Upper lobe of right lung (tissue), 1 donor: Measurements from ENCODE around the gene TEX38. TPM values are rescaled to one million over a fixed set of nuclear protein-coding genes. Genes with fewer than 3 reads are reported as not detected.

ENCODE experiments used
- ATAC-seq: fragments of 200-7000 bp; cut with Tn5 transposase; one replicate; pipeline ENCODE4 v1.9.1; 2020; ENCODE audit warnings: mild to moderate bottlenecking, moderate library complexity
- DNase-seq: peaks from one replicate; pipeline ENCODE4 v3.0.0-alpha.2; 2020
- H3K27ac ChIP-seq: fragments of 200-600 bp; one replicate; pipeline ENCODE4 v1.8.0; 2022
- H3K27me3 ChIP-seq: fragments of 200-600 bp; one replicate; pipeline ENCODE4 v1.8.0; 2022; ENCODE audit warnings: mild to moderate bottlenecking
- H3K36me3 ChIP-seq: fragments of 200-600 bp; one replicate; pipeline ENCODE4 v1.8.0; 2022
- H3K4me1 ChIP-seq: fragments of 200-600 bp; one replicate; pipeline ENCODE4 v1.8.0; 2022
- H3K4me3 ChIP-seq: fragments of 200-600 bp; one replicate; pipeline ENCODE4 v1.8.0; 2022; ENCODE audit warnings: mild to moderate bottlenecking
- H3K9me3 ChIP-seq: fragments of 200-600 bp; one replicate; pipeline ENCODE4 v1.8.0; 2022
- intact Hi-C: fragments of 100-400 bp; cut with DNase I; formaldehyde crosslinking; loops from one replicate; pipeline ENCODE4 v1.11.0; 2022
- total RNA-seq: library from RNA; stranded (reverse); fragmentation: NEBNext Ultra II Directional; extraction: Animal tissue kit (Norgen Biotek cat#: 25700); gene quantifications from one replicate; pipeline ENCODE4 v1.2.1, GENCODE V29; 2021
- TF ChIP-seq, protein P1 (sequence below): fragments of 200-600 bp; IDR thresholded peaks from one replicate; pipeline ENCODE4 v1.8.0; 2022; ENCODE audit warnings: antibody characterized with exemption
- donor health status: DM: no; HTN: yes; CAD: no; lungs with severe emphysema.

Gene TEX38
- total RNA-seq, 1 donor from 2014 or later = not detected

DNA sequence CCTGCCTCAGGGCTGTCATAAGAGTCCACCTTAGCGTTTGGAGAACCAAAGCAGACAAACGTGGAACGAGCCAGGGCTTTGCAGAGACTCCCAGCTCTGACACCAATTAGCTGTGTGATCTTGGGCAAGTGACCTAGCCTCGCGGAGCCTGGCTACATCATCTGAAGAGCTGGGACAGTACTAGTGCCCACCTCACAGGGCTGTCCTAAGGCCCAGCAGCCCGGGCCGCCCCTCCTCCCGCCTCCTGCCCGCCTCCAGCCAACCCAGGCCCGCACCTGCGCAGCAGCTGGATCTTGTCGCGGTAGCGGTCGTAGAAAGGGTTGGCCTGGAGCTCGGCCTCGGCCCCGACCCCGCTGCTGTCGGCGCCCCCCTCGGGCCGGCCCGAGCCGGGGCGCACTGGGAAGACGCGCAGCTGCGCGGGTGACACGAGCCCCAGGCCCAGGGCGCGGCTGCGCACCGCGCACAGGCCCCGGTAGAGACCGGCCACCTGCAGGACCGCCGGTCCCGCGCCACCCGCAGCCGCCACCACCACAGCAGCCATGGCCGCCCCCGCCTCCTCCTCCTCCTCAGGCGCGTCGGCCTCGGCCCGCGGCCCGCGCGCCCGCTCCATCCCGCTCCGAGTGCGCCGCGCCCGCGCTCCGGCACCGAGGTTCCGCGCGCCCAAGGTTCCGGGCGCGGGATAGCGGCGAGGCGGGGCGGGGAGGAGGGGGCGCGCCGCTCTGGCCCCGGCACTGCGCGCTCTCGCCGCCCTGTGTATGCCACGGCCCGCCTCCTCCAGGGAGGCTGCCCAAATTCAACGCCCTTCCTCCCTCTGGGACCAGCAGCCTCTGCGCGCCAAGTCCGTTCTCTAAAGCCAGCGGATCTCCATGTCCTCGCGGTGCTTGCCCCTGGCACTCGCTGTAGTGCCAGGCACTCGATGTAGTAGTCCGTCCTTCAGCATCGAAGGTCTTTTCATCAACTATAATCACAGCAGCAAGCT lies 3.6 kb upstream of the TEX38 start, which contains the start of gene ATPAF1:
Gene ATPAF1, minus strand, starts transcription at position 583 of the 979 bp plus-strand sequence. Its CDS starts 42 bp downstream, at position 541.
- H3K27ac ChIP-seq = peak within 1 kb of the TSS; percentile 82
- H3K27me3 ChIP-seq = no peaks in the 10 kb centered on the region
- DNase-seq (peak; percentile 91), ATAC-seq (peak; percentile 94)
- H3K36me3 ChIP-seq = peaks cover 18% of the 10 kb centered on the region
- intact Hi-C loops = no loop called here
- H3K9me3 ChIP-seq = no peaks in the 10 kb centered on the region
- peaks cover 13% of the 10 kb centered on the region for H3K4me1 ChIP-seq
- H3K4me3 ChIP-seq = peak within 1 kb of the TSS; percentile 85
- TF ChIP-seq, protein P1, sequence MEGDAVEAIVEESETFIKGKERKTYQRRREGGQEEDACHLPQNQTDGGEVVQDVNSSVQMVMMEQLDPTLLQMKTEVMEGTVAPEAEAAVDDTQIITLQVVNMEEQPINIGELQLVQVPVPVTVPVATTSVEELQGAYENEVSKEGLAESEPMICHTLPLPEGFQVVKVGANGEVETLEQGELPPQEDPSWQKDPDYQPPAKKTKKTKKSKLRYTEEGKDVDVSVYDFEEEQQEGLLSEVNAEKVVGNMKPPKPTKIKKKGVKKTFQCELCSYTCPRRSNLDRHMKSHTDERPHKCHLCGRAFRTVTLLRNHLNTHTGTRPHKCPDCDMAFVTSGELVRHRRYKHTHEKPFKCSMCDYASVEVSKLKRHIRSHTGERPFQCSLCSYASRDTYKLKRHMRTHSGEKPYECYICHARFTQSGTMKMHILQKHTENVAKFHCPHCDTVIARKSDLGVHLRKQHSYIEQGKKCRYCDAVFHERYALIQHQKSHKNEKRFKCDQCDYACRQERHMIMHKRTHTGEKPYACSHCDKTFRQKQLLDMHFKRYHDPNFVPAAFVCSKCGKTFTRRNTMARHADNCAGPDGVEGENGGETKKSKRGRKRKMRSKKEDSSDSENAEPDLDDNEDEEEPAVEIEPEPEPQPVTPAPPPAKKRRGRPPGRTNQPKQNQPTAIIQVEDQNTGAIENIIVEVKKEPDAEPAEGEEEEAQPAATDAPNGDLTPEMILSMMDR = no peak

- H3K36me3 ChIP-seq = peaks cover 6% of the 10 kb centered on the region
- H3K4me1 ChIP-seq = peaks cover 13% of the 10 kb centered on the region
- TF ChIP-seq, protein P1 = no peak
- ATAC-seq (no peak), DNase-seq (no peak)
- no peaks in the 10 kb centered on the region for H3K9me3 ChIP-seq
- H3K27ac ChIP-seq = no peak overlapping the region
- no peaks in the 10 kb centered on the region for H3K27me3 ChIP-seq
- intact Hi-C loops = no loop called here
- no peak overlapping the region for H3K4me3 ChIP-seq
Measured at GRCh38 chr1:46670134-46670533, 1.5 kb upstream of the TEX38 start.

GRCh38 chr1:46672696-46673095 lies 1.0 kb downstream of the TEX38 start:
- Histone ChIP-seq H3K36me3 (peaks cover 29% of the 10 kb centered on the region), H3K4me1 (no peaks in the 10 kb centered on the region), H3K4me3 (no peak overlapping the region), H3K27ac (no peak overlapping the region), H3K9me3 (no peaks in the 10 kb centered on the region), H3K27me3 (no peaks in the 10 kb centered on the region)
- ATAC-seq (no peak), DNase-seq (no peak)
- TF ChIP-seq, protein P1 = no peak
- intact Hi-C loops = no loop called here

DNA sequence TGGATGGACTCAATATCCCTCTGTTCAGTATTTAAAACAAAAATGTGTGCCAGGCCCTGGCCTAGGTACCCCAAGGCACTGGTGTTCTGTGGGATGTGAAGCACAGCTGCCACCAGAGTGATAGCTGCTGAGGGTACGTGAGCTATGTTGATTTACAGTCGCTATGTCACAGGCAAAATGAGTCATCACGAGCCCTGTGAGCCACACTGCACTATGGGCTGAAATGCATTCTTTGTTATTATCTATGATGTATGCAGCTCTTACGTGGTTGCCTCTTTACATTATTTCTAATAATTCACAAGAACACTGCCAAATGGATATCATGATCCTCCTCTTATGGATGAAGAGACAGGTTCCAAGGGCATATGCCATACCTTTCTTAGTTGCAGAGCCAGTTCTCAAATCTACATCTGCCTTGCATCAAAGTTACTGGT lies 2.1 kb downstream of the TEX38 start:
- Histone ChIP-seq H3K4me1 (no peaks in the 10 kb centered on the region), H3K36me3 (peaks cover 40% of the 10 kb centered on the region), H3K9me3 (no peaks in the 10 kb centered on the region), H3K27ac (no peak overlapping the region), H3K27me3 (no peaks in the 10 kb centered on the region), H3K4me3 (no peak overlapping the region)
- DNase-seq (no peak), ATAC-seq (no peak)
- TF ChIP-seq, protein P1 = no peak
- intact Hi-C loops = no loop called here

GRCh38 chr1:46675549-46676314 lies 4.1 kb downstream of the TEX38 start:
- H3K27me3 ChIP-seq = no peaks in the 10 kb centered on the region
- H3K27ac ChIP-seq = no peak overlapping the region
- TF ChIP-seq, protein P1 = no peak
- intact Hi-C loops = no loop called here
- ATAC-seq = no peak
- no peaks in the 10 kb centered on the region for H3K4me1 ChIP-seq
- no peak for DNase-seq
- no peak overlapping the region for H3K4me3 ChIP-seq
- H3K36me3 ChIP-seq = peaks cover 59% of the 10 kb centered on the region
- no peaks in the 10 kb centered on the region for H3K9me3 ChIP-seq
